H1 (cell line): ENCODE data around the gene RASAL1. TPM values are rescaled to one million over a fixed set of nuclear protein-coding genes. Genes with fewer than 3 reads are reported as not detected.

Experiments used
- CTCF ChIA-PET: fragments of 300-600 bp; sonication (Branson Sonifier 250); formaldehyde crosslinking; loops from one replicate; lab custom pipeline; 2021; ENCODE audit not compliant: partially characterized antibody; lab: Charles Lee
- POLR2A ChIA-PET: fragments of 300-600 bp; sonication (Branson Sonifier 250); formaldehyde crosslinking; loops from one replicate; lab custom pipeline; 2021; ENCODE audit warnings: inconsistent platforms; ENCODE audit not compliant: partially characterized antibody; lab: Charles Lee
- DNase-seq, 2 experiments: peaks; one replicate each; pipeline versions ENCODE4 v3.0.0 to v3.0.0-alpha.2; 2010 to 2022; ENCODE audit warnings: low spot score in 2 of 2, low read depth in 1 of 2, mixed read lengths in 1 of 2
- FAIRE-seq: peaks from 2 replicates; lab custom pipeline; 2011; peaks lifted over from hg19 to GRCh38; lab: Jason Lieb, UNC
- H2AFZ ChIP-seq: 2 replicates; pipeline ENCODE4 v1.8.1; 2012; ENCODE audit warnings: low read length, inconsistent platforms
- H2AK5ac ChIP-seq: 2 replicates; pipeline ENCODE4 v1.6.1; 2013; ENCODE audit warnings: low read depth, low read length
- H2BK120ac ChIP-seq: replicated peaks from 2 replicates; pipeline ENCODE3; 2013; ENCODE audit warnings: low read depth, low read length, inconsistent platforms
- H2BK12ac ChIP-seq: 2 replicates; pipeline ENCODE4 v1.6.1; 2013; ENCODE audit warnings: low read depth, low read length
- H2BK15ac ChIP-seq: 2 replicates; pipeline ENCODE4 v1.6.1; 2013; ENCODE audit warnings: low read length
- H2BK20ac ChIP-seq: 2 replicates; pipeline ENCODE4 v1.6.1; 2013; ENCODE audit warnings: low read length
- H2BK5ac ChIP-seq: 2 replicates; pipeline ENCODE4 v1.6.1; 2013; ENCODE audit warnings: low read depth, low read length
- H3K14ac ChIP-seq: 2 replicates; pipeline ENCODE4 v1.6.1; 2013; ENCODE audit warnings: inconsistent platforms; ENCODE audit not compliant: insufficient read length
- H3K18ac ChIP-seq: 2 replicates; pipeline ENCODE4 v1.6.1; 2013; ENCODE audit warnings: low read length; ENCODE audit errors: extremely low read depth
- H3K23ac ChIP-seq: 2 replicates; pipeline ENCODE4 v1.6.1; 2013; ENCODE audit warnings: inconsistent platforms; ENCODE audit not compliant: insufficient read length
- H3K23me2 ChIP-seq: 2 replicates; pipeline ENCODE4 v1.6.1; 2013; ENCODE audit warnings: low read depth, low read length
- H3K27ac ChIP-seq: 2 replicates; pipeline ENCODE4 v1.6.1; 2011; ENCODE audit warnings: low read depth, low read length, inconsistent platforms
- H3K27me3 ChIP-seq, 4 experiments: replicated peaks in 1 of 4; 1 replicate in 1 of 4; 2 replicates in 3 of 4; pipeline versions ENCODE4 v1.6.1 to v1.8.1; 2011 to 2013; ENCODE audit warnings: low read length in 3 of 4, mild to moderate bottlenecking in 3 of 4, inconsistent platforms in 2 of 4, mixed read lengths in 2 of 4, moderate library complexity in 1 of 4; ENCODE audit not compliant: control insufficient read depth in 3 of 4, insufficient read depth in 3 of 4; ENCODE audit errors: extremely low read depth in 1 of 4
- H3K36me3 ChIP-seq, 4 experiments: 2 replicates each; pipeline versions ENCODE4 v1.6.1 to v1.8.1; 2011 to 2013; ENCODE audit warnings: mild to moderate bottlenecking in 4 of 4, low read length in 3 of 4, moderate library complexity in 2 of 4, control low read depth in 1 of 4, inconsistent platforms in 1 of 4; ENCODE audit not compliant: insufficient read depth in 4 of 4, control insufficient read depth in 2 of 4
- H3K4ac ChIP-seq: replicated peaks from 2 replicates; pipeline ENCODE3; 2013; ENCODE audit warnings: low read length, low read depth, mixed read lengths, inconsistent platforms; ENCODE audit not compliant: insufficient read length
- H3K4me1 ChIP-seq, 4 experiments: replicated peaks in 1 of 4; 1 replicate in 1 of 4; 2 replicates in 3 of 4; pipeline versions ENCODE4 v1.6.1 to v1.8.1; 2011 to 2013; ENCODE audit warnings: low read length in 3 of 4, inconsistent platforms in 2 of 4, mixed read lengths in 1 of 4; ENCODE audit not compliant: insufficient read depth in 4 of 4, control insufficient read depth in 3 of 4
- H3K4me2 ChIP-seq, 2 experiments: 2 replicates each; pipeline versions ENCODE4 v1.6.1 to v1.8.1; 2011 to 2013; ENCODE audit warnings: low read depth in 2 of 2, low read length in 2 of 2, control low read depth in 1 of 2, inconsistent platforms in 1 of 2, mild to moderate bottlenecking in 1 of 2; ENCODE audit not compliant: insufficient read depth in 1 of 2
- H3K4me3 ChIP-seq, 4 experiments: fragments of 200-600, 300-600 bp in 1 of 4; sonication (generic), shearing (Covaris generic), sonication (Bioruptor Twin) in 1 of 4; 2 replicates each; pipeline versions ENCODE4 v1.5.1 to v1.8.1; 2011 to 2016; ENCODE audit warnings: low read length in 4 of 4, low read depth in 3 of 4, control low read depth in 2 of 4, inconsistent platforms in 2 of 4, mild to moderate bottlenecking in 2 of 4, mixed read lengths in 1 of 4, moderate library complexity in 1 of 4; ENCODE audit not compliant: insufficient read depth in 2 of 4; ENCODE audit errors: extremely low read depth in 1 of 4
- H3K56ac ChIP-seq: replicated peaks from 2 replicates; pipeline ENCODE3; 2013; ENCODE audit warnings: low read depth, mild to moderate bottlenecking, mixed read lengths, low read length, inconsistent platforms; ENCODE audit not compliant: insufficient read length
- H3K79me1 ChIP-seq: 2 replicates; pipeline ENCODE4 v1.6.1; 2013; ENCODE audit warnings: low read depth, low read length, control low read depth
- H3K79me2 ChIP-seq, 2 experiments: 2 replicates each; pipeline versions ENCODE4 v1.6.1 to v1.8.1; 2012 to 2013; ENCODE audit warnings: low read length in 2 of 2, mild to moderate bottlenecking in 2 of 2, inconsistent platforms in 1 of 2; ENCODE audit not compliant: insufficient read depth in 2 of 2, control insufficient read depth in 1 of 2
- H3K9ac ChIP-seq, 4 experiments: replicated peaks in 1 of 4; 1 replicate in 1 of 4; 2 replicates in 3 of 4; pipeline versions ENCODE4 v1.6.1 to v1.8.1; 2011 to 2013; ENCODE audit warnings: low read depth in 3 of 4, low read length in 3 of 4, control low read depth in 2 of 4, mild to moderate bottlenecking in 2 of 4, moderate library complexity in 2 of 4, inconsistent platforms in 1 of 4; ENCODE audit errors: extremely low read depth in 1 of 4
- H3K9me3 ChIP-seq, 2 experiments: 2 replicates each; pipeline versions ENCODE4 v1.6.1 to v1.8.1; 2012 to 2013; ENCODE audit warnings: mild to moderate bottlenecking in 2 of 2, moderate library complexity in 2 of 2, control low read depth in 1 of 2, inconsistent platforms in 1 of 2, low read depth in 1 of 2, low read length in 1 of 2, mixed read lengths in 1 of 2; ENCODE audit not compliant: insufficient read depth in 2 of 2
- H4K20me1 ChIP-seq, 2 experiments: replicated peaks in 1 of 2; 2 replicates each; pipeline versions ENCODE3 to v1.8.1; 2011 to 2013; ENCODE audit warnings: inconsistent platforms in 2 of 2, low read length in 2 of 2, mild to moderate bottlenecking in 1 of 2; ENCODE audit not compliant: insufficient read depth in 2 of 2, control insufficient read depth in 1 of 2
- H4K5ac ChIP-seq: 2 replicates; pipeline ENCODE4 v1.6.1; 2013; ENCODE audit warnings: low read length, low read depth, mixed read lengths, inconsistent platforms; ENCODE audit not compliant: insufficient read length
- H4K8ac ChIP-seq: 2 replicates; pipeline ENCODE4 v1.8.0; 2013; ENCODE audit warnings: mild to moderate bottlenecking, moderate library complexity, low read length, inconsistent platforms; ENCODE audit not compliant: insufficient read depth; ENCODE audit errors: extremely low read depth
- H4K91ac ChIP-seq: replicated peaks from 2 replicates; pipeline ENCODE3; 2013; ENCODE audit warnings: low read length, mixed read lengths, inconsistent platforms; ENCODE audit not compliant: insufficient read length
- BACH1 ChIP-seq: IDR thresholded peaks from 2 replicates; pipeline ENCODE4 v1.6.1; 2012; ENCODE audit warnings: low read length, improper control_type of control experiment
- CBX5 ChIP-seq: fragments of 300-800, 300-1000 bp; sonication (generic); IDR thresholded peaks from 2 replicates; pipeline ENCODE4 v1.7.1; 2016; ENCODE audit warnings: antibody characterized with exemption, low read length, low read depth
- CHD1 ChIP-seq: IDR thresholded peaks from 2 replicates; pipeline ENCODE4 v1.6.1; 2012; ENCODE audit warnings: low read depth, low read length, improper control_type of control experiment
- CREB1 ChIP-seq: IDR thresholded peaks from 2 replicates; pipeline ENCODE4 v1.6.1; 2012; ENCODE audit warnings: inconsistent platforms
- EP300 ChIP-seq, 2 experiments: IDR thresholded peaks; 1 replicate in 1 of 2; 2 replicates in 1 of 2; pipeline ENCODE4 v1.6.1; 2011 to 2012; ENCODE audit warnings: low read depth in 2 of 2, low read length in 2 of 2, mild to moderate bottlenecking in 2 of 2, borderline replicate concordance in 1 of 2, inconsistent platforms in 1 of 2, moderate library complexity in 1 of 2
- EZH2 ChIP-seq: fragments of 200-600 bp; sonication (generic); IDR thresholded peaks from 2 replicates; pipeline ENCODE4 v1.7.1; 2012; ENCODE audit warnings: low read depth, mild to moderate bottlenecking, moderate library complexity, low read length, inconsistent platforms; ENCODE audit not compliant: severe bottlenecking
- GABPA ChIP-seq: IDR thresholded peaks from 2 replicates; pipeline ENCODE4 v1.6.1; 2011; ENCODE audit warnings: mild to moderate bottlenecking, low read length, moderate library complexity, borderline replicate concordance; ENCODE audit not compliant: insufficient read depth
- JUN ChIP-seq: IDR thresholded peaks from 2 replicates; pipeline ENCODE4 v1.6.1; 2011; ENCODE audit warnings: low read depth, mild to moderate bottlenecking, improper control_type of control experiment, low read length
- PHF8 ChIP-seq: fragments of 200-600 bp; sonication (generic); conservative IDR thresholded peaks from 2 replicates; pipeline ENCODE4 v1.7.1; 2012; ENCODE audit warnings: low read depth, mild to moderate bottlenecking, inconsistent platforms, low read length, moderate library complexity
- SP1 ChIP-seq: IDR thresholded peaks from 2 replicates; pipeline ENCODE4 v1.6.1; 2011; ENCODE audit warnings: low read depth, low read length
- SP4 ChIP-seq: IDR thresholded peaks from 2 replicates; pipeline ENCODE4 v1.6.1; 2012; ENCODE audit warnings: low read length, inconsistent platforms
- WGBS, 2 experiments: shearing (Covaris generic) in 1 of 2; methylation state at CpG; one replicate each; pipeline versions ENCODE4 v1.1.6 to v1.1.7; 2013 to 2015; ENCODE audit warnings: low lambda C conversion rate in 2 of 2, mixed read lengths in 2 of 2, inconsistent platforms in 1 of 2, low coverage in 1 of 2, missing lambda C conversion rate in 1 of 2; ENCODE audit not compliant: insufficient replicate concordance in 2 of 2, insufficient coverage in 1 of 2, insufficient read length in 1 of 2; ENCODE audit errors: extremely low coverage in 1 of 2, missing lambda C conversion rate in 1 of 2; 5-methylcytosine and 5-hydroxymethylcytosine counted together
- polyA plus RNA-seq, 7 experiments: library from polyadenylated mRNA; depleted of rRNA in 3 of 7; stranded (reverse) in 5 of 7; unstranded in 2 of 7; fragments of >200 nt in 5 of 7; fragments of 200-250 nt in 2 of 7; gene quantifications; 1 replicate in 5 of 7; 2 replicates in 1 of 7; 4 replicates in 1 of 7; pipeline versions ENCODE4 v1.2.1 to v1.2.3, GENCODE V29; 2011 to 2013; ENCODE audit warnings: missing spikeins in 2 of 7, mixed read lengths in 2 of 7
- total RNA-seq: library from RNA; stranded (reverse); fragmentation: NEBNext Ultra II Directional; extraction: Animal tissue kit (Norgen Biotek cat#: 25700); gene quantifications from 2 replicates; pipeline ENCODE4 v1.2.1, GENCODE V29; 2021
- TF ChIP-seq, protein P1 (sequence below), 3 experiments: IDR thresholded peaks; 1 replicate in 2 of 3; 2 replicates in 1 of 3; pipeline versions ENCODE4 v1.5.1 to v1.6.1; 2011; ENCODE audit warnings: low read length in 3 of 3, mild to moderate bottlenecking in 3 of 3, inconsistent platforms in 2 of 3, low read depth in 1 of 3, moderate library complexity in 1 of 3; ENCODE audit not compliant: insufficient read depth in 1 of 3; ENCODE audit errors: control extremely low read depth in 1 of 3

Gene RASAL1
- total and polyA plus RNA-seq, 2 of the 8 experiments (the other 6 are each of a cell fraction or from before 2014, with no cell fraction given) = 3.7 to 5.0 TPM

GRCh38 chr12:113170457-113170856, 34.9 kb upstream of the RASAL1 start:
- Histone ChIP-seq H3K4me2 (no peak overlapping the region), H2AFZ (no peak overlapping the region), H3K79me1 (no peaks in the 10 kb centered on the region), H4K91ac (no peak overlapping the region), H3K23ac (no peak overlapping the region), H3K4me3 (no peak overlapping the region), H3K9ac (no peak overlapping the region), H2AK5ac (no peak overlapping the region), H3K14ac (no peak overlapping the region), H3K4me1 (no peaks in the 10 kb centered on the region), H4K5ac (no peak overlapping the region), H3K56ac (no peak overlapping the region), H4K8ac (no peak overlapping the region), H3K23me2 (no peaks in the 10 kb centered on the region), H2BK120ac (no peak overlapping the region), H3K27ac (no peak overlapping the region), H2BK5ac (no peak overlapping the region), H2BK15ac (no peak overlapping the region), H3K18ac (no peak overlapping the region), H4K20me1 (peaks cover 6 to 17% of the 10 kb centered on the region in 2 experiments), H3K4ac (no peak overlapping the region), H3K9me3 (no peaks in the 10 kb centered on the region), H2BK12ac (no peak overlapping the region), H3K36me3 (peaks cover 23 to 62% (median 50%) of the 10 kb centered on the region in 4 experiments), H3K79me2 (no peaks in the 10 kb centered on the region), H3K27me3 (no peaks in the 10 kb centered on the region), H2BK20ac (no peak overlapping the region)
- CTCF ChIA-PET = interaction anchor here (1.0 to 8.8 kb wide), 6 partner anchors 10 to 785 kb away, joined by 3 to 114 read pairs (median 10); partner anchors contain the start of gene RASAL1
- POLR2A ChIA-PET = interaction anchor here (4.7 kb wide), 1 partner anchor 7 kb away, joined by 28 read pairs; no protein-coding TSS in a partner anchor
- WGBS, 2 experiments = 89% methylated on average over 5 of the region's 5 CpGs; no CpG with 5 or more reads in 1 of the 2 experiments
- FAIRE-seq = no peak
- DNase-seq = no peak
- TF ChIP-seq, protein P1, sequence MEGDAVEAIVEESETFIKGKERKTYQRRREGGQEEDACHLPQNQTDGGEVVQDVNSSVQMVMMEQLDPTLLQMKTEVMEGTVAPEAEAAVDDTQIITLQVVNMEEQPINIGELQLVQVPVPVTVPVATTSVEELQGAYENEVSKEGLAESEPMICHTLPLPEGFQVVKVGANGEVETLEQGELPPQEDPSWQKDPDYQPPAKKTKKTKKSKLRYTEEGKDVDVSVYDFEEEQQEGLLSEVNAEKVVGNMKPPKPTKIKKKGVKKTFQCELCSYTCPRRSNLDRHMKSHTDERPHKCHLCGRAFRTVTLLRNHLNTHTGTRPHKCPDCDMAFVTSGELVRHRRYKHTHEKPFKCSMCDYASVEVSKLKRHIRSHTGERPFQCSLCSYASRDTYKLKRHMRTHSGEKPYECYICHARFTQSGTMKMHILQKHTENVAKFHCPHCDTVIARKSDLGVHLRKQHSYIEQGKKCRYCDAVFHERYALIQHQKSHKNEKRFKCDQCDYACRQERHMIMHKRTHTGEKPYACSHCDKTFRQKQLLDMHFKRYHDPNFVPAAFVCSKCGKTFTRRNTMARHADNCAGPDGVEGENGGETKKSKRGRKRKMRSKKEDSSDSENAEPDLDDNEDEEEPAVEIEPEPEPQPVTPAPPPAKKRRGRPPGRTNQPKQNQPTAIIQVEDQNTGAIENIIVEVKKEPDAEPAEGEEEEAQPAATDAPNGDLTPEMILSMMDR (IDR thresholded peaks at IDR 0.05; ENCODE audit: control extremely low read depth in 1 of 3, insufficient read depth in 1 of 3, low read depth in 1 of 3, low read length in 3 of 3) = no peak
- no peak for TF ChIP-seq EZH2
- TF ChIP-seq CBX5 = no peak
- TF ChIP-seq BACH1 = no peak
- TF ChIP-seq GABPA = no peak
- no peak for TF ChIP-seq PHF8
- no peak for TF ChIP-seq SP1
- TF ChIP-seq SP4 = no peak
- no peak for TF ChIP-seq JUN
- TF ChIP-seq EP300 (IDR thresholded peaks at IDR 0.05; ENCODE audit: borderline replicate concordance in 1 of 2, low read depth in 2 of 2, low read length in 2 of 2) = no peak
- TF ChIP-seq CREB1 = no peak
- no peak for TF ChIP-seq CHD1
